GM12801 (cell line): ENCODE data around the gene FBXO10.

Experiments used
- TF ChIP-seq, protein P1 (sequence below): IDR thresholded peaks from one replicate; pipeline ENCODE4 v1.5.1; 2011; ENCODE audit warnings: control low read depth; ENCODE audit not compliant: insufficient read length; ENCODE audit errors: extremely low read depth

Gene FBXO10

DNA sequence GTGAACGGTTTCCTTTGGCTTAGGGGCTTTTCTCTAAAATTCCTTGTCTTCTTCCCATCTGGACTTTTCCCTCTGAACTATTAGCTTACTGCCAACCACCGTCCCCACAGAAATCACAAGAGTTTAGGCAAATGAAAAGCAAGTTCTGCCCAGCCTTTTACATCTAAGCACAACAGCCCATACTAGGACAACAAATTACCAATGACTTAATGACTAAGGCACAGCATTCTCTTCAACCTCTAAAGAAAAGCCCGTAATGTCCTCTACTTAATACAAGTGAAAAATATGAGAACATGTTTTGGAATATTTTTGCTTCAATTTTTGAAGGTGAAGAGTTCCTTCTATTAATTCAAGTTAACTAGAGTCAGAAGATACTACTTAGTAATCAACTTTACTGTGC, 112.2 kb downstream of the FBXO10 start:
- TF ChIP-seq, protein P1, sequence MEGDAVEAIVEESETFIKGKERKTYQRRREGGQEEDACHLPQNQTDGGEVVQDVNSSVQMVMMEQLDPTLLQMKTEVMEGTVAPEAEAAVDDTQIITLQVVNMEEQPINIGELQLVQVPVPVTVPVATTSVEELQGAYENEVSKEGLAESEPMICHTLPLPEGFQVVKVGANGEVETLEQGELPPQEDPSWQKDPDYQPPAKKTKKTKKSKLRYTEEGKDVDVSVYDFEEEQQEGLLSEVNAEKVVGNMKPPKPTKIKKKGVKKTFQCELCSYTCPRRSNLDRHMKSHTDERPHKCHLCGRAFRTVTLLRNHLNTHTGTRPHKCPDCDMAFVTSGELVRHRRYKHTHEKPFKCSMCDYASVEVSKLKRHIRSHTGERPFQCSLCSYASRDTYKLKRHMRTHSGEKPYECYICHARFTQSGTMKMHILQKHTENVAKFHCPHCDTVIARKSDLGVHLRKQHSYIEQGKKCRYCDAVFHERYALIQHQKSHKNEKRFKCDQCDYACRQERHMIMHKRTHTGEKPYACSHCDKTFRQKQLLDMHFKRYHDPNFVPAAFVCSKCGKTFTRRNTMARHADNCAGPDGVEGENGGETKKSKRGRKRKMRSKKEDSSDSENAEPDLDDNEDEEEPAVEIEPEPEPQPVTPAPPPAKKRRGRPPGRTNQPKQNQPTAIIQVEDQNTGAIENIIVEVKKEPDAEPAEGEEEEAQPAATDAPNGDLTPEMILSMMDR = no peak
